Adipocyte (in vitro differentiated cells): Measurements from ENCODE around the gene EEF2.
"Not testable (repeated sequence)": the region's sequence is repeated elsewhere in the genome, so short reads cannot be mapped to it uniquely, and the experiment has no call there.

Source experiments
- DNase-seq: peaks from one replicate; pipeline ENCODE4 v3.0.0-alpha.2; 2015; ENCODE audit warnings: low read depth
- H3K27me3 ChIP-seq: replicated peaks from 2 replicates; pipeline ENCODE4 v1.7.0; 2013; ENCODE audit warnings: mild to moderate bottlenecking, low read length, moderate library complexity; ENCODE audit not compliant: control insufficient read depth, insufficient read depth
- H3K36me3 ChIP-seq: 2 replicates; pipeline ENCODE4 v1.7.0; 2013; ENCODE audit warnings: low read length, mild to moderate bottlenecking, moderate library complexity; ENCODE audit not compliant: control insufficient read depth, insufficient read depth, severe bottlenecking
- H3K4me1 ChIP-seq: 2 replicates; pipeline ENCODE4 v1.7.0; 2013; ENCODE audit warnings: mild to moderate bottlenecking, low read length, moderate library complexity; ENCODE audit not compliant: control insufficient read depth, insufficient read depth
- H3K4me3 ChIP-seq: 2 replicates; pipeline ENCODE4 v1.7.0; 2013; ENCODE audit warnings: mild to moderate bottlenecking, low read length, moderate library complexity
- H3K9ac ChIP-seq: 2 replicates; pipeline ENCODE4 v1.7.0; 2013; ENCODE audit warnings: mild to moderate bottlenecking, low read length, moderate library complexity
- H3K9me3 ChIP-seq: 2 replicates; pipeline ENCODE4 v1.7.0; 2013; ENCODE audit warnings: mild to moderate bottlenecking, low read length, moderate library complexity; ENCODE audit not compliant: control insufficient read depth

The EEF2 gene

GRCh38 chr19:3970313-3970807 is 14.9 kb downstream of the EEF2 start:
- H3K36me3 ChIP-seq: peaks cover 32% of the 10 kb centered on the region
- no peak for DNase-seq
- H3K4me3 ChIP-seq: peak overlapping the region; percentile 82
- H3K4me1 ChIP-seq: peaks cover 27% of the 10 kb centered on the region
- H3K9ac ChIP-seq: peak overlapping the region; percentile 89
- no peaks in the 10 kb centered on the region for H3K9me3 ChIP-seq
- H3K27me3 ChIP-seq: no peaks in the 10 kb centered on the region

- peak; percentile 74 for DNase-seq
Observed at GRCh38 chr19:3969435-3970312, 15.6 kb downstream of the EEF2 start.

GRCh38 chr19:3968556-3969434 is 16.5 kb downstream of the EEF2 start:
- peaks cover 27% of the 10 kb centered on the region for H3K4me1 ChIP-seq
- peak overlapping the region; percentile 89 for H3K9ac ChIP-seq
- H3K27me3 ChIP-seq: no peaks in the 10 kb centered on the region
- DNase-seq: peak; percentile 99
- H3K36me3 ChIP-seq: peaks cover 40% of the 10 kb centered on the region
- no peaks in the 10 kb centered on the region for H3K9me3 ChIP-seq
- peak overlapping the region; percentile 82 for H3K4me3 ChIP-seq

More at GRCh38 chr19:3969435-3970312, 15.6 kb downstream of the EEF2 start:
- Histone ChIP-seq H3K27me3 (no peaks in the 10 kb centered on the region), H3K36me3 (peaks cover 33% of the 10 kb centered on the region), H3K9ac (peak overlapping the region; percentile 89), H3K4me1 (peaks cover 27% of the 10 kb centered on the region), H3K9me3 (no peaks in the 10 kb centered on the region), H3K4me3 (peak overlapping the region; percentile 82)

GRCh38 chr19:3967983-3968382 is 17.3 kb downstream of the EEF2 start:
- H3K4me1 ChIP-seq: peaks cover 27% of the 10 kb centered on the region
- H3K9ac ChIP-seq: peak overlapping the region; percentile 89
- H3K9me3 ChIP-seq, DNase-seq, H3K27me3 ChIP-seq, H3K4me3 ChIP-seq: not testable (repeated sequence)
- peaks cover 48% of the 10 kb centered on the region for H3K36me3 ChIP-seq

GRCh38 chr19:3966051-3967017 is 18.9 kb downstream of the EEF2 start:
- no peak for DNase-seq
- Histone ChIP-seq H3K4me3 (no peak overlapping the region), H3K9me3 (no peaks in the 10 kb centered on the region), H3K4me1 (peaks cover 27% of the 10 kb centered on the region), H3K27me3 (no peaks in the 10 kb centered on the region), H3K36me3 (peaks cover 64% of the 10 kb centered on the region), H3K9ac (peak overlapping the region; percentile 29)

GRCh38 chr19:3964256-3965194 is 20.7 kb downstream of the EEF2 start:
- H3K4me3 ChIP-seq: no peak overlapping the region
- H3K4me1 ChIP-seq: peaks cover 23% of the 10 kb centered on the region
- H3K36me3 ChIP-seq: peaks cover 81% of the 10 kb centered on the region

GRCh38 chr19:3963458-3964255 is 21.6 kb downstream of the EEF2 start:
- Histone ChIP-seq H3K4me1 (peaks cover 14% of the 10 kb centered on the region), H3K9ac (no peak overlapping the region), H3K36me3 (peaks cover 89% of the 10 kb centered on the region), H3K9me3 (no peaks in the 10 kb centered on the region), H3K4me3 (no peak overlapping the region), H3K27me3 (no peaks in the 10 kb centered on the region)
- DNase-seq: no peak

More at GRCh38 chr19:3964256-3965194, 20.7 kb downstream of the EEF2 start:
- Histone ChIP-seq H3K9me3 (no peaks in the 10 kb centered on the region), H3K27me3 (no peaks in the 10 kb centered on the region), H3K9ac (no peak overlapping the region)
- DNase-seq: no peak

- Histone ChIP-seq H3K36me3 (peaks cover 86% of the 10 kb centered on the region), H3K9ac (no peak overlapping the region), H3K9me3 (no peaks in the 10 kb centered on the region), H3K4me1 (peaks cover 4% of the 10 kb centered on the region), H3K27me3 (no peaks in the 10 kb centered on the region), H3K4me3 (no peak overlapping the region)
- no peak for DNase-seq
Observed at GRCh38 chr19:3961007-3961406, 24.3 kb downstream of the EEF2 start.

GRCh38 chr19:3959766-3960131 is 25.5 kb downstream of the EEF2 start:
- H3K4me1 ChIP-seq: peaks cover 4% of the 10 kb centered on the region
- no peak overlapping the region for H3K9ac ChIP-seq
- no peak overlapping the region for H3K4me3 ChIP-seq
- DNase-seq: no peak
- H3K9me3 ChIP-seq: no peaks in the 10 kb centered on the region
- peaks cover 77% of the 10 kb centered on the region for H3K36me3 ChIP-seq
- no peaks in the 10 kb centered on the region for H3K27me3 ChIP-seq
